ENCODE results near the gene NPLOC4.

NPLOC4 gene

GRCh38 chr17:81553616-81554181, 83.2 kb downstream of the NPLOC4 start (continued):
- no peak for TF ChIP-seq PRDM6 (tag by site-specific recombination; IDR thresholded peaks at IDR 0.05)
- peak; percentile 96 for TF ChIP-seq ZNF660 (tag by site-specific recombination; IDR thresholded peaks at IDR 0.05)
- TF ChIP-seq ZNF155 (tag by site-specific recombination; IDR thresholded peaks at IDR 0.05), result no peak
- TF ChIP-seq HIC1 (tag by site-specific recombination; IDR thresholded peaks at IDR 0.05), result peak; percentile 93
- TF ChIP-seq ZBTB17 (tag by site-specific recombination; IDR thresholded peaks at IDR 0.05), result peak; percentile 89
- TF ChIP-seq ZNF664 (tag by site-specific recombination; IDR thresholded peaks at IDR 0.05), result 0 out of 2 replicates have a peak, but pooled peaks have one; percentile 7
- no peak for TF ChIP-seq ZNF157 (tag by site-specific recombination; IDR thresholded peaks at IDR 0.05)
- TF ChIP-seq MEIS1 (CRISPR knock-in tag; IDR thresholded peaks at IDR 0.05; ENCODE audit: borderline replicate concordance), result no peak
- TF ChIP-seq KLF1 (tag by site-specific recombination; IDR thresholded peaks at IDR 0.05), result peak; percentile 21; the same call in 1 of the 2 replicates
- TF ChIP-seq ZNF24 (tag by site-specific recombination; IDR thresholded peaks at IDR 0.05), result peak; percentile 77
- peak; percentile 91 for TF ChIP-seq IKZF3 (tag by site-specific recombination; IDR thresholded peaks at IDR 0.05)
- TF ChIP-seq ZNF423 (tag by site-specific recombination; IDR thresholded peaks at IDR 0.05), result peak; percentile 69; the same call in 1 of the 2 replicates
- TF ChIP-seq ZNF324 (tag by site-specific recombination; IDR thresholded peaks at IDR 0.05), result peak; percentile 57; the same call in 1 of the 2 replicates
- TF ChIP-seq HOXC10 (CRISPR knock-in tag; IDR thresholded peaks at IDR 0.05), result no peak
- TF ChIP-seq SCRT1 (tag by site-specific recombination; IDR thresholded peaks at IDR 0.05; ENCODE audit: borderline replicate concordance), result no peak
- no peak for TF ChIP-seq ZSCAN18 (tag by site-specific recombination; IDR thresholded peaks at IDR 0.05)
- no peak for TF ChIP-seq PRDM4 (tag by site-specific recombination; IDR thresholded peaks at IDR 0.05)
- TF ChIP-seq ZNF214 (tag by site-specific recombination; IDR thresholded peaks at IDR 0.05; ENCODE audit: borderline replicate concordance), result no peak
- TF ChIP-seq ZFP37 (tag by site-specific recombination; IDR thresholded peaks at IDR 0.05), result peak; percentile 75; the same call in 1 of the 2 replicates
- TF ChIP-seq BCL6B (tag by site-specific recombination; IDR thresholded peaks at IDR 0.05), result no peak
- TF ChIP-seq CTCF (tag by site-specific recombination; IDR thresholded peaks at IDR 0.05), result 0 out of 2 replicates have a peak, but pooled peaks have one; percentile 2
- no peak for TF ChIP-seq ZNF580 (tag by site-specific recombination; IDR thresholded peaks at IDR 0.05)
- TF ChIP-seq ZNF221 (tag by site-specific recombination; IDR thresholded peaks at IDR 0.05; ENCODE audit: borderline replicate concordance), result no peak
- no peak for TF ChIP-seq ZNF37A (tag by site-specific recombination; IDR thresholded peaks at IDR 0.05)
- TF ChIP-seq ZBTB7A (tag by site-specific recombination; IDR thresholded peaks at IDR 0.05; ENCODE audit: low read depth), result no peak
- peak; percentile 30 for TF ChIP-seq SP2 (tag by site-specific recombination; IDR thresholded peaks at IDR 0.05)
- no peak for TF ChIP-seq ZNF416 (tag by site-specific recombination; IDR thresholded peaks at IDR 0.05)
- TF ChIP-seq KLF7 (tag by site-specific recombination; IDR thresholded peaks at IDR 0.05; ENCODE audit: borderline replicate concordance), result 0 out of 2 replicates have a peak, but pooled peaks have one; percentile 10
- no peak for TF ChIP-seq PRDM1 (tag by site-specific recombination; IDR thresholded peaks at IDR 0.05)
- peak; percentile 66; the same call in 1 of the 2 replicates for TF ChIP-seq ZSCAN30 (tag by site-specific recombination; IDR thresholded peaks at IDR 0.05)

Measured in HEK293 (cell line).